ENCODE measurements around the gene PROC.

The PROC gene

DNA sequence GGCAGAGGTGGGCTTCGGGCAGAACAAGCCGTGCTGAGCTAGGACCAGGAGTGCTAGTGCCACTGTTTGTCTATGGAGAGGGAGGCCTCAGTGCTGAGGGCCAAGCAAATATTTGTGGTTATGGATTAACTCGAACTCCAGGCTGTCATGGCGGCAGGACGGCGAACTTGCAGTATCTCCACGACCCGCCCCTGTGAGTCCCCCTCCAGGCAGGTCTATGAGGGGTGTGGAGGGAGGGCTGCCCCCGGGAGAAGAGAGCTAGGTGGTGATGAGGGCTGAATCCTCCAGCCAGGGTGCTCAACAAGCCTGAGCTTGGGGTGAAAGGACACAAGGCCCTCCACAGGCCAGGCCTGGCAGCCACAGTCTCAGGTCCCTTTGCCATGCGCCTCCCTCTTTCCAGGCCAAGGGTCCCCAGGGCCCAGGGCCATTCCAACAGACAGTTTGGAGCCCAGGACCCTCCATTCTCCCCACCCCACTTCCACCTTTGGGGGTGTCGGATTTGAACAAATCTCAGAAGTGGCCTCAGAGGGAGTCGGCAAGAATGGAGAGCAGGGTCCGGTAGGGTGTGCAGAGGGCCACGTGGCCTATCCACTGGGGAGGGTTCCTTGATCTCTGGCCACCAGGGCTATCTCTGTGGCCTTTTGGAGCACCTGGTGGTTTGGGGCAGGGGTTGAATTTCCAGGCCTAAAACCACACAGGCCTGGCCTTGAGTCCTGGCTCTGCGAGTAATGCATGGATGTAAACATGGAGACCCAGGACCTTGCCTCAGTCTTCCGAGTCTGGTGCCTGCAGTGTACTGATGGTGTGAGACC is at the start of gene PROC:
Gene PROC (plus strand): TSS at position 128 of the 812 bp plus-strand sequence. CDS start 1,516 bp downstream, outside the sequence.
- no peak for DNase-seq

DNA sequence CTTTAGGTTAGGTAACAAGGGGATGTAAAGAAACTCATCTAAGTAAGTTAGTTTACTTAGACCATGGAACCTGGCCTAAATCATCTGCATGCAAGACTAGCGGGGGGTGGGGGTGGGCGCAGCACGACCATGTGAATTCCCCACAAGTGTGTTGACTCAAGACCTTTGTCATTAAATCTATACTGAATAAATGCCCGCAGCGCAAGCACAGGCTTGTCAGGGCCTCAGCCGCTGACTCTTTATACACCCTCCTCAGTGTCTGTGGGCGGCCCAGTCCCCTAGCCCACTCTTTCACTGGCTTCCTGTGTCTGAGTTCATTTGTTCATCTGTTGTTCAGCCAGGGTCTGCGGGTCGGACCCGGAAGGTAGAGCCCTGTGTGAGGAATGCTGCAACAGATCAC is 48.2 kb upstream of the PROC start:
- DNase-seq = no peak

DNA sequence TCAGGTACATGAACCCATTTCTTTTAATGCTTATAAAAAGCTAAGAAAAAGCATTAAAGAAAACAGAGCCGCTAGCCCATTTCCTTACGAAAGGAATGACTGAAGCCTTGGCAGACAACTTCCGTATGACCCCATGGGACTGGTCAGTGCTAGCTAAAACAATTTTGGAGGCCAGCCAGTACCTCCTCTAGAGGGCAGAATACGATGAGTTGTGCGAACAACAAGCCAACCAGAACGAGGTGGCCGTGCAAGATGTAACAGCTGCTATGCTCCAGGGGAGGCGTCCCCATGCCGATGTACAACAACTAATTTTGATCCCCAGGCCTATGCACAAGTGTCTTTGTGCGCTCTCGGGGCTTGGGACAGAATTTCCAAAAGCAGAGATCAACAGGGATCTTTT is 47.2 kb upstream of the PROC start:
- no peak for DNase-seq

DNA sequence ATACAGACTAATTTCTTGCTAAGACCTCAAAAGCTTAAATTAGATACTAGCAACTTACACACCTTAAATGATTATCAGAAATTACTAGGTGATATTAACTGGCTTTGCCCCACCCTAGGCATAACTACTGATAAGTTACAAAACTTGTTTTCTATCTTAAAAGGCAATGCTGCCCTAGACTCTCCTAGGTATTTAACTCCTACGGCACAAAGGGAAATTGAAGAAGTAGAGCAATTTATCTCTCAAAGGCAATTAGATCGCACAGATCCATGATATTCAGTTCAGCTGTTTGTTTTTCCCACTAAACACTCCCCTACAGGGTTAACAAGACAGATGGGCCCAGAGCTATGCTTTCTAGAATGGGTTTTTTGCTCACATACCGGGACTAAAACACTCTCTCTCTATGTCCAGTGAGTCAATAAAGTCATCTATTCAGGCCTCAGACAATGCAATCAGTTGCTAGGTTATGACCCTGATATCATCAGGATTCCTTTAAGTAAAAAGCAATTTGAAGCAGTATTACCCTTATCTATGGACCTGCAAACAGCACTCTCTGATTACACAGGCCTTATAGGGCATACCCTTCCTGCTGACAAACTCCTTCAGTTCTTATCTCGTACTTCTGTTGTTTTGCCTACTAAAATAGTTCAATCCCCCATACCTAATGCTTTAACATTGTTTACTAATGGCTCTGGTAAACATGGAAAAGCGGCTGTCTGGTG is 44.7 kb upstream of the PROC start:
- no peak for DNase-seq

DNA sequence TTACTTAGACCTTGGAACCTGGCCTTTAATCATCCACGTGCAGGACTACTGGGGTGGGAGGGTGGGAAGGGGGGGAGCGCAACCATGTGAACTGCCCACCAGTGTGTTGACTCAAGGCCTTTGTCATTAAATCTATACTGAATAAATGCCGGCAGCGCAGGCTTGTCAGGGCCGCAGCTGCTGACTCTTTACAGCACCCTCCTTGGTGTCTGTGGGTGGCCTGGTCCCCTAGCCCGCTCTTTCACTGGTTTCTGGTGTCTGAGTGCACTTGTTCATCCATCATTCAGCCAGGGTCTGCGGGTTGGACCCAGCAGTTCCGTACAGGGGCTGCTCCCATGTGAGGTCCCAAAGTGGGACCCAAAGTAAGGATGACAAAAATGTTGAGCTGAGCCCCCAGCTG is 42.0 kb upstream of the PROC start:
- DNase-seq = no peak

DNA sequence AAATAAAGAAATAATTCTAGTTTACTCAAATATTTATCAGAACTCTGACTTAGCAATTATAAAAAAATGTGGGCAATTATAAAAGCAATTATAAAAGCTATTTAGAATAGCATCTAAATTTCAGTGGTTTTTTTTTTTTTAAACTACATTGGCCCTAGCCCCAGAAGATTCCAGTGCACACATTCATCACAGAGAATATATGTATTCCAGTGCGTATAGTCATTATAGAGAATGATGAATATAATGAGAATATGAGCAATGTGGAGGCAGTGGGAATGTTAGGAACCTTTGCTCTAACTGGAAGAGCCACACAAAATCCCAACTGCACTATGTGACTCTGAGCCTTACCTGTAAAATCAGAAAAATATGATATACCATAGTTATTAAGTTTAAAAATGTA is 41.0 kb upstream of the PROC start:
- DNase-seq = no peak

DNA sequence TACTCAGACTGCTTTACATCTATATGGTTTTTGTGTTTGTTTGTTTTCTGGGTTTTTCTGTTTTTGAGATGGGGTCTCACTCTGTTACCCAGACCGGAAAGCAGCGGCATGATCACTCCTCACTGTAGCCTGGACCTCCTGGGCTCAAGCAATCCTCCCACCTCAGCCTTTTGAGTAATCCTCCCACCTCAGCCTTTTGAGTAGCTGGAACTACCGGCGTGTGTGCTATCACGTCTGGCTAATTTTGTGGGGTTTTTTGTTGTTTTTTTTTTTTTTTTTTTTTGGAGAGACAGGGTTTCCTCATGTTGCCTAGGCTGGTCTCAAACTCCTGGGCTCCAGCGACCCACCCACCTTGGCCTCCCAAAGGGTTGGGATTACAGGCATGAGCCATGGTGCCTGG is 39.5 kb upstream of the PROC start:
- no peak for DNase-seq

DNA sequence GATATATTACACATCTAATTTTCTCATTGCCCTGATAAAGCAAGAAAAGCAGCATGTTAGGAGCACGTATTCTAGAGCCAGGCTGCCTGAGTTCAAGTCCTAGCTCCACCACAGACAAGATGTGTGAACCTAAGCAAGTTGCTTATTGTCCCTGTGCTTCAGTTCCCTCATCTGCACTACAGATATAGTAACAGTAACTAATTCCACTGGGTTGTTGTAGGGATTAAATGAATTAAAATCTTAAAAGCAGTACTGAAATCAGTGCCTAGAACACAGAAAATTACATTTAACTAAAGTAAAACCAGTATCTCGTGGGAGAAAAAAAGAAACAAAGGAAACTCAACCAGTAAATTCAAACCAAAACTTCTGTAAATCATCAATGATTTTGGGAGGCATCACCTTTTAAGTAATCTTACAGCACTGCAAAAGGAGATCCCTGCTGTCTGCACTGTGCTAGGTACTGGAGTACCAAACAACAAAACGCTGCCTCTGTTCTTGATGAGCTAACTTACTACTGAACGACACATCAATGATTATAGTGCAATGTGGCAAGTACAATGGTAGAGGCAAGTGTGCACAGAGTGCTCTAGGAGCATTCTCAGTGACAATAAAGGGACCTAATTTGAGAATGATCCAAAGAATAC is 38.4 kb upstream of the PROC start:
- DNase-seq = no peak

DNA sequence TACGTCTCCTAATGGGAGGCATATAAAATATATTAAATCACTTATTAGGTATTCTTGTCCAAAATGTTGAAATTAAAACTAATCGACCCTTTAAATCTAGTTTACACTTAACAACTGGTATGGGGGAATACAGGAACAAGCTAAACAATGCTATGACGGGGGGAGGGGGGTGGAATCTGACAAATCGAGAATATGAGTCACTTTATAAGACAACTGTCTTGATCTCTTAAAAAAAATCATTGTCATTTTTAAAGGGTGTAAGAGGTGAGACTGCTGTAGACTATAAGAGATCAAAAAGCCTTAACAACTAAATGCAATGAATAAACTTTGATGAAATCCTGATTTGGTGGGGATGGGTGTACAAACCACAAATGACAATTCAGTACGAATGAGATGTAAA is 36.5 kb upstream of the PROC start:
- DNase-seq = no peak

DNA sequence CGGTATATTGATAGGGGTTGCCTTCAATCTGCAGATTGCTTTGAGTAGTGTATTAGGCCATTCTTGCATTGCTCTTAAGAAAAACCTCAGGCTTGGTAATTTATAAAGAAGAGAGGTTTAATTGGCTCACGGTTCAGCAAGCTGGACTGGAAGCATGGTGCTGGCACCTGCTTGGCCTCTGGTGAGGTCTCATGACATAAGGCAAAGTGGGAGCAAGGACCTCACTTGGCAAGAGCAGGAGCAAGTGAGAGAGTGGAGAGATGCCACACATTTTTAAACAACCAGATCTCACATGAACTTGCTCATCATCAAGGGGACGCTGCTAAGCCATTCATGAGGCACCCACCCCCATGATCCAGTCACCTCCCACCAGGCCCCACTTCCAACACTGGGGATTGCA is 35.4 kb upstream of the PROC start:
- no peak for DNase-seq

DNA sequence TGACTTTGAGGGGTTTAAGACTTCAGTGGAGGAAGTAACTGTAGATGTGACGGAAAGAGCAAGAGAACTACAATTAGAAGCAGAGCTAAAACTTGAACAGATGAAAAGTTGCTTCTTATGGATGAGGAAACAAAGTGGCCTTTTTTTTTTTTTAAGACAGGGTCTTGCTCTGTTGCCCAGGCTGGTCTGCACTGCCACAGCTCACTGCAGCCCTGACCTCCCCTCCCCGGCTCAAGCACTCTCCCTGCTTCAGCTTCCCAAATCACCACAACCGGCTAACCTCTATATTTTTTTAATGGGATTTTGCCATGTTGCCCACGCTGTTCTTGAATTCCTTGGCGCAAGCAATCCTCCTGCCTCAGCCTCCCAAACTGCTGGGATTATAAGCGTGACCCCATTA is 33.7 kb upstream of the PROC start:
- no peak for DNase-seq

DNA sequence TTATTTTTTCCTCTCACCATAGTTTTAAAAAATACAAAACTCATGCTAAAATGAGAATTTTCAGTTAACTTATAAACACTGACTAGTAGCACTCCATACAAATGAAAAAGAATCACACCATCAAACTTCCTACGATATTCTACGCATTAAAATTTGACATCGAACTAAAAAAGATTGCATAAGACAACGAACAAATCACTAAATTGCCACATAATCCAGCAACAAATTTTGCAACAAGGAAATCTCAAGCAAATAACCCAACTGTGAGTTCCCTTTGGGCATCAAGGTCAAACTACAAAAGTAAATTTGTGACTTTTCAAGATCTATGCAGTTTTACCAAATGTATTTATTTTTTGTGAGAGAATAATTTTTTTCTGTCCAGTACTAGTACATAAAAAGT is 32.0 kb upstream of the PROC start:
- no peak for DNase-seq

DNA sequence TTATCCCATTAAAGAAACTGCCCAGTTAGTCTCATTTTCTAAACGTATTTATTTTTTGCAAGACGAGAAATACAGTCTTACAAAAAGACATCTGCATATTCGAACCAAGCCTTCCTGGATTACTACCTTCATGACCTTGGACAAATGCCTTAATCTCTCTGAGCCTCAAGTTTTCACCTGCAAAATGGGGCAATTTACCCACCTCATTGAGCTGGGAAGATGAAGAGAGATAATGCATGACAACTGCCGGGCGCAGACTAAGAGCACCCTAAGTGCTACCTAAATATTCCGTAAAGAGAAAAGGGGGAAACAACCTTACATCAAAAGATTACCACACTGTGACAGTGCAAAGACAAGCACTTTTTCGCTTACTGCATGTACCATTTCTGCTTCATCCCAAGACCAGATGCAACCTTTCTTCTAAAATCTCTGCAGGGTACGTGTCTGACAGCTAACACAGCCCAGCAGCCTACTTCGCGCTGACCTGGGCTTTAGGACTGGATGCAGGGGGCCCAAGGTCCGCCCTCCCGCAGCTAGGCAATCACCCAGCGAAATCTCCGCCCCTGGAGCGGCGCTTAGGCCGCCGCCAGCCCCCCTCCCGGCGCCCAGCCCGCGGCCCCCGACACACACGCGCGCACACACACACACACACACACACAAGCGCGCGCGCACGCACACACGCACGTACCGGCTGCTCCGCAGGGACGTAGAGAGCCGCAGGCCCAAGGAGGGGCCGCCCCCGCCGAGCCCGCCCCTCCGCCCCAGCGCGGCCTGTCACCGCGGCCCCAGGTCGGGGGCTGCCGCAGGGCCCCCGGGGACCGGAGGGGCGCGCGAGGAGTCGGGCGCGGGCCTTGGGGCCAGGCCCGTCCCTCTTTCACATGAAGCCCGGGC is 31.2 kb upstream of the PROC start:
- peak; percentile 24 for DNase-seq

DNA sequence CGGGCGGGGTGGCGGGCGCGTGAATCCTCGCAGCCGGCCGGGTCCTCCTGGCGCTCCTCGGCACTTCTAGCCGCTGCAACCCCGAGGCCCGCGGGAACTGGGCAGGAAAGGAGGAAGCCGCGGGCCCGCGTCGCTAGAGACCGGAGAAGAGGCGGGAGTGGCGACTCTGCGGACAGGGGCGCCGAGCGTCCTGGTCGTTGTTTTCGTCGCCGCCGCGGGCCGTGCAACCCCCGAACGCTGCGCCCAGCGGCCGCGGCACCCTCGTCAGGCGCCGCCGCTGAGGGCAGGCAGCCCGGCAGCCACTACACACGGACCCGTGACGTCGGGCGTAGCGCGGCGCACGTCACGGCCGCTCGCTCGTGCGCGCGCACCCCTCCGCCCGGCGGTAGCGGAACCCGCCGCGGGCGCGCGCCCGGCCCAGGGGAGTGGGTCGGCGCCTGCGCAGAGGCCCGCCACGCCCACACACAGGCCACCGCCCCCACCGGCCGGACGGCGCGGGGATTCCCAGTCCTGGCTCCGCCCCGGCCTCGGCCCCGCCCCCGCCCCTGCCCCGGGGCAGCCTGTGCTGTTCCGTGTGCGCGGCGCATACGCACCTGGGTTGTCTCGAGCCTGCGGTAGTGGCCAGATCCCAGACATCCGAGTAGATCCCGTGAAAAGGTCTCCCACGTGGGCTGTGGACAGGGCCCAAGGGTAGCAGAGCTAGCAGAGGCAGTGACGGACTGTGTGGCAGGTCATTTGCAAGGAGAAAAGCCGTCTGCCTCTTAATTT is 30.4 kb upstream of the PROC start, which contains the start of gene MAP3K2:
Gene MAP3K2 (minus strand): TSS at position 321 of the 768 bp plus-strand sequence. CDS start 44,846 bp downstream, outside the sequence.
- peak; percentile 63 for DNase-seq

DNA sequence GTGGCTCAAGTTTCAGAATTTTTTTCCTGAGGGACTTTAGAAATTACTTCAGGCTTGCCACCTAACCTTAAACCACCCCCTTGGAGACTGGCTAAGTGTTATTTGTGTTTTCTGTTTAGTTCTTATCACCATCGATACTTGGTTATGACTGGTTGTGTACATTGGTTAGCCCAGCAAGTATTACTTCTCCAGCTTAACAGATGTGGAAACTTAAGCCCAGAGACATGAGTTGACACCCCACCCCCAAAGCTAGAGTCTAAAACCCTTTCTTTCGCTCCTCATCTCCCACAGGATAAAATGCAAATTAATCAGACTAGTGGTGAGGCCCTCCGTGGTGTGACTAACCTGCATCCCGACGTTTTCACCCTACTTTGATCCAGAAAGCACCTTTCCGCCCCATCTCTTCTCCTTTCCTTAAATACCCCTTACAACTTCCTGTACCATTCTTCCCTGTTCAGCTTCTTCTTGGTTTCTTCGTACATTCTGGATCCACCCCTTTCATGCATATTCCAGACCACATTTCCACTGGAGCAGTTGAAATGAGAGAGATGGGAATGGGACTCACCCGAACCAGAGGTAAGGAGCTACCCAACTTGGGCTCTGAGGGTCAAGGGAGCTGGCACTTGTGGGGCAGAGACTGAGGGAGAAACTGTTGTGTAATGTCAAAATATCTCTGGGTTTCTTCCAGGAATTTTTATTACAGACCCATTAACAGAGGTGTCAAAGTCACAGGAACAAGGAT is 29.6 kb upstream of the PROC start:
- DNase-seq = no peak

DNA sequence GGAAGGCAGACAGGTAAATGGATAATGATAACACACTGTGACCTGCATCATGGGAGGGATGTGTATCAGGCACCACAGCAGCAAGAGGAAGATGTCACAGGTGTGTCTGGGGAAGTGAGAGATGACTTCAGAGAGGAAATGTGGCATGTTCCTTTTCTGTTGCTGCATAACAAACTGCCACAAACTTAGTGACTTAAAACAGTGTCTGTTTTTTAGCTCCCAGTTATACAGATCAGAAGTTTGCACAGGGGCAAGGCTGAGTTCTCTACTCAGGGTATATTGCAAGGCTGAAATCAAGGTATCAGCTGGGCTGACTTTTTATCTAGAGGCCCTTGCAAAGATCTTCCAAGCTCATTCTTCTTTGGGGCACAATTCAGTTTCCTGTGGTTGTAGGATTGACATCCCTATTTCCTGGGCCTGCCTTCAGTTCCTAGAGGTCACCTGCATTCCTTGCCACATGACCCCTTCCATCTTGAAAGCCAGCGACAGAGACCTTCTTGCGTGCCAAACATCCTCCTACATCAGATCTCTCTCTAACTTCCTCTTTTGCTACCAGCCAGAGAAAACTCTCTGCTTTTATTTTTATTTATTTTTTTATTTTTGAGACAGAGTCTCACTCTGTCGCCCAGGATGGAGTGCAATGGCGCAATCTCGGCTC is 28.3 kb upstream of the PROC start:
- DNase-seq = no peak

DNA sequence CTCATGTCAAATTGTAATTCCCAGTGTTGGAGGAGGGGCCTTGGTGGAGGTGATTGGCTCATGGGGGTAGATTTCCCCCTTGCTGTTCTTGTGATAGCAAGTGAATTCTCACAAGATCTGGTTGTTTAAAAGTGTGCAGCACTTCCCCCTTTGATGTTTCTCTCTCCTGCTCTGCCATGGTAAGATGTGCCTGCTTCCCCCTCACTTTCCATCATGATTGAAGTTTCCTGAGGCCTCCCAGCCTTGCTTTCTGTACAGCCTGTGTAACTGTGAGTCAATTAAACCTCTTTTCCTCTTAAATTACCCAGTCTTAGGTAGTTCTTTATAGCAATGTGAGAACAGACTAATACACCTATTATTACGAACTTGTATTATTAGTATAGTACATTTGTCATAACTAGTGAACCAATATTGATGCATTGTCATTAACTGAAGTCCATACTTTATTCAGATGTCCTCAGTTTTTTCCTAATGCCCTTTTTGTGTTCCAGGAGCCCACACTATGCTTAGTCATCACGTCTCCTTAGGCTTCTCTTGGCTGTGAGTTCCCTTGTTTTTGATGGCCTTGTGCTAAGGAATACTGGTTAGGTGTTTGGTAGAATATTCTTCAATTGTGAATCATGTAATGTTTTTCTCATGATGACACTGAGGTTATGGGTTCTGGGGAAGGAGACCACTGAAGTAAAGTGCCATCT is 25.9 kb upstream of the PROC start:
- no peak for DNase-seq

DNA sequence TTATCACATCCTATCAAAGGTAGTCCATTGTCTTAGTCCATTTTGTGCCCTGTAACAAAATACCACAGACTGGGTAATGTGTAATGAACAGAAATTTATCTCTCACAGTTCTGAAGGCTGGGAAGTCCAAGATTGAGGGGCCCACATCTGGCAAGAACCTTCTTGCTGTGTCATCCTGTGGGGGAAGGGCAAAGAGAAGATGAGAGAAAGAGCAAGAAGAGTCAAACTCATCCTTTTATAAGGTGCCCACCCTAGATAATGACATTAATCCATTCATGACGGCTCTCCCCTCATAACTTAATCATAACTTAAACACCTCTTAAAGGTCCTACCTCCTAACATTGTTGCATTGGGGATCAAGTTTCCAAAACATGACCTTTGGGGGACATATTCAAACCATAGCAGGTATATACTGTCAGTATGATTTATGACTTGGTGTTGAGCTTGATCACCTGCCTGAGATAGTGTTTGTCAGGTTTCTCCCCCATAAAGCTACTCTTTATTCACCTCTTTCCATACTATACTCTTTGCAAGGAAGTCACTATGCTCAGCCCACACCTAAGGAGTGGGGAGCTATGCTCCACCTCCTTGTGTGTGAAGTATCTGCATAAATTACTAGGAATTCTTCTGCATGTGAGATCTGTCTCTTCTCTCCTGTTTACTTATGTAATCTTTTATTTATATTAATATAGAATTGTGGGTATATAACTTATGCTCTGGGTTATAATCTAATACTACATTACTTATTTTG is 25.2 kb upstream of the PROC start:
- DNase-seq = no peak

DNA sequence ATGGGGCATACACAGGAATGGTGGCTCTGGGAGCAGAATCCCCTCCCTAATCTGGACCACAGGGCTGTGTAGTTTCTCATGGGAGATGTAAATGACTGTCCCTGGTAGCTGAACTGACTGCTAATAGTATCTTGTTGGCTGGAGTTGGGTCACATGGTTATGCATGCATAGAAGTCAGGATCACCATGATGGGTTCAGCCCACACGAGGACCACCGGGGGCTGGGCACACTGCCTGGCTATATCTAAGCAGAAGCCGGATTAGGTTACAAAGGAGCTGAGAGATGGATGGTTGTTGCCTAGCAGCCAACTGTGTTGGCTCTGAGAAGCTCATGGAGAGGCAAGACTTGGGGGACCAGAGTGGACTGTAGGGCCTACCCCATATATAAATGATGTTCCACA is 23.7 kb upstream of the PROC start:
- DNase-seq = no peak
